Measurements from ENCODE around the gene DICER1.

Gene DICER1

GRCh38 chr14:95193081-95193480, 35.8 kb upstream of the DICER1 start:
- in situ Hi-C loops (cut with HindIII; ENCODE audit: low pct_unique_long_range_greater_than_20kb, low sequenced_read_pairs) = no loop called here
- DNase-seq (ENCODE audit: low read depth in 1 of 2, low spot score in 1 of 2) = no peak
- no peak for TF ChIP-seq JUND (IDR thresholded peaks at IDR 0.05; ENCODE audit: low read depth)

- DNase-seq (ENCODE audit: low read depth in 1 of 2, low spot score in 1 of 2) = no peak
- in situ Hi-C loops (cut with HindIII; ENCODE audit: low pct_unique_long_range_greater_than_20kb, low sequenced_read_pairs) = no loop called here
- no peak for TF ChIP-seq JUND (IDR thresholded peaks at IDR 0.05; ENCODE audit: low read depth)
These were observed 35.0 kb upstream of the DICER1 start for GRCh38 chr14:95192311-95192710.

- in situ Hi-C loops (cut with HindIII; ENCODE audit: low pct_unique_long_range_greater_than_20kb, low sequenced_read_pairs) = no loop called here
- TF ChIP-seq JUND (IDR thresholded peaks at IDR 0.05; ENCODE audit: low read depth) = no peak
- DNase-seq (ENCODE audit: low read depth in 1 of 2, low spot score in 1 of 2) = no peak
These were observed 34.3 kb upstream of the DICER1 start for GRCh38 chr14:95191445-95192199.

GRCh38 chr14:95190857-95191256, 33.5 kb upstream of the DICER1 start:
- no peak for DNase-seq (ENCODE audit: low read depth in 1 of 2, low spot score in 1 of 2)
- TF ChIP-seq JUND (IDR thresholded peaks at IDR 0.05; ENCODE audit: low read depth) = no peak
- in situ Hi-C loops (cut with HindIII; ENCODE audit: low pct_unique_long_range_greater_than_20kb, low sequenced_read_pairs) = no loop called here

DNA sequence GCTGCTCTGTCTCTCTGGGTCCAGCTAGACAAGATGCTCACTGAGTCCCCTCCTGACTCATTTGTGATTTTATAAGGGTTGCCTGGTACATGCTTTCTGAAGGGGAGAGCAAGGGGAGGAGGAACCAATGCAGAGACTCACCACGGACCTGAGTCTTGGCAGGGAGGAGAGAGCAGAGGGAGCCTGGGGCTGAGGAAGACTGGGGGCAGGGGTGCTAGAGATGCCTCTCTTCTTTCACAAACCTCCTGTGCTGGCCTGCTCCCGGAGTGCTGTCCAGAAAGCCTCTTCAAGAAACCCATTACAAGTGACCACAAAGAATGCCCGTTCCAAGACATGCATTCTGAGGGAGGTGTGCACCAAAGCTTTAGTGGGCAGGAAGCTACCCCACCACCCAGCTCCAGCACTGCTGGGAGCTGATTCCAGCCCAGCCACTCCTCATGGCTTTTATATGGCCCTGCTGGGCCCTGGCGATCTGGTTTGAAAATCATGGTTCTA, 33.1 kb upstream of the DICER1 start:
- no peak for TF ChIP-seq JUND (IDR thresholded peaks at IDR 0.05; ENCODE audit: low read depth)
- DNase-seq (ENCODE audit: low read depth in 1 of 2, low spot score in 1 of 2) = no peak
- in situ Hi-C loops (cut with HindIII; ENCODE audit: low pct_unique_long_range_greater_than_20kb, low sequenced_read_pairs) = no loop called here

DNA sequence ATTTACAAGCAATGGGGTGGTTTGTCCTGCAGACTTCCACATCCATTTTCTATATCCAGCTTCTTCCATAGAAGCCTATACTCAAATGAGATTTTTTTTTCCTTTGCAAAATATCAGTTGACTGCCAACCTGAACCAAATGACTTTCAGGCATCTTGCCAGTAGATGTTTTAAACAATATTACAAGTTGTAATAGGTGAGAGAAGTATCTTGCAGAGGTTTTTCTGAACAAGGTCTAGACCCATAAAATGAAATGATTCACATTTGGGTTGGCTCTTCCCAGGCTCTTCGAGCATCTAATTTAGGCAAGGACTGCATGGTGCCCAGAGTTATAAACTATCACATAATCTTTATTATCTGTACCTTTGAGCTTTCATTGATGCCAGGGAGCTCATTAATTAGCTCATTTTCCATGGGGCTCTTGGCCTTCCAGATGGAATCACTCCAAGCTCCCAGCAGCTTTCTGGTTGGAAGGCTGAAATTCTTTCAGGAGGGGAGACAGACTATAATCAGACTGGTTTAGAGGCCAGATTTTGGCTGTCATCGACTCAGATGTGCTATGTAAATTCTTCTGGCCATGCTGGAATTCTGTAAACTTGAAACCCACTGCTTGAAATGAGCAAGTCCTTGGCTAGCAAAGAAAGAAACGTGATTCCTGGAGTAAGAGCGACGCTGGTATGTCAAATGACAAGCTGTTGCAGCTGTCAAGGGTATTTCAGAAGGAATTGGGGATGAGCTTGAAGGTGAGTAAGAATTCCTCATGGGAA, 32.2 kb upstream of the DICER1 start:
- no peak for DNase-seq (ENCODE audit: low read depth in 1 of 2, low spot score in 1 of 2)
- no peak for TF ChIP-seq JUND (IDR thresholded peaks at IDR 0.05; ENCODE audit: low read depth)
- in situ Hi-C loops (cut with HindIII; ENCODE audit: low pct_unique_long_range_greater_than_20kb, low sequenced_read_pairs) = no loop called here

GRCh38 chr14:95188380-95188779, 31.1 kb upstream of the DICER1 start:
- TF ChIP-seq JUND (IDR thresholded peaks at IDR 0.05; ENCODE audit: low read depth) = no peak
- no peak for DNase-seq (ENCODE audit: low read depth in 1 of 2, low spot score in 1 of 2)
- in situ Hi-C loops (cut with HindIII; ENCODE audit: low pct_unique_long_range_greater_than_20kb, low sequenced_read_pairs) = no loop called here

- no peak for DNase-seq (ENCODE audit: low read depth in 1 of 2, low spot score in 1 of 2)
- in situ Hi-C loops (cut with HindIII; ENCODE audit: low pct_unique_long_range_greater_than_20kb, low sequenced_read_pairs) = no loop called here
- no peak for TF ChIP-seq JUND (IDR thresholded peaks at IDR 0.05; ENCODE audit: low read depth)
These were observed 28.6 kb upstream of the DICER1 start for GRCh38 chr14:95185767-95186392.

DNA sequence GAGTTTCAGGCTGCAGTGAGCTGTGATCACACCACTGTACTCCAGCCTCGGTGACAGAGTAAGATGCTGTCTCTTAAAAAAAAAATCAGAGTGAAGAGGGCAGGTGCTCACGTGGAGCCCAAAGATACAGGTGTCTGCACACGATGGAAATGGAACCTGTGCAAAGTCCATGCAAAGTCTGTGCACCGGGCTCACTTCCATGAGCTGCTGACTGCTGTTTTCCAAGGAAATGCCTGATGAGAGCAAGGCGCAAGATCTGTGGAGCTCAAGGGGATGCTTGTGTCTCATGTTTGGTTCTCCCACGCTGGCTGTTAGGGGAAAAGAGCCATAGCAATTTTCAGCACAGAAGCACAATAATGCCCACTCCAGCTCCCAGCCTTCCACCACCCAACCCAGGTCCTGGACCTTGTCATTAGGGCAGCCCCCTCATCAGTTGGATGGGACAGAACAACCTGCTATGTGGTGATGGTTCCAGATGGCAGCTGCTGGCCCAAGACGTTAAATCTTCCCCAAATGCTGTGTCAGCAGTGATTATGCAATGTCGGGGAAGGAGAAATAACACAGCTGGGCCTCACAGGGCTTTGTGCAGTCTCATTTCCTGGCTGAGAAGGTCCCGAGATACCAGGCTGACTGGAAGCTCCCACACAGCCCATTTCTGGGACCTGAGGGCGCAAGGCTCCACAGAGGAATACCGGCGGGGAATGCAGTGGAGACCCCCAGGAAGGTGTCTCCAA, 27.9 kb upstream of the DICER1 start:
- DNase-seq (ENCODE audit: low read depth in 1 of 2, low spot score in 1 of 2) = no peak
- in situ Hi-C loops (cut with HindIII; ENCODE audit: low pct_unique_long_range_greater_than_20kb, low sequenced_read_pairs) = no loop called here
- no peak for TF ChIP-seq JUND (IDR thresholded peaks at IDR 0.05; ENCODE audit: low read depth)

DNA sequence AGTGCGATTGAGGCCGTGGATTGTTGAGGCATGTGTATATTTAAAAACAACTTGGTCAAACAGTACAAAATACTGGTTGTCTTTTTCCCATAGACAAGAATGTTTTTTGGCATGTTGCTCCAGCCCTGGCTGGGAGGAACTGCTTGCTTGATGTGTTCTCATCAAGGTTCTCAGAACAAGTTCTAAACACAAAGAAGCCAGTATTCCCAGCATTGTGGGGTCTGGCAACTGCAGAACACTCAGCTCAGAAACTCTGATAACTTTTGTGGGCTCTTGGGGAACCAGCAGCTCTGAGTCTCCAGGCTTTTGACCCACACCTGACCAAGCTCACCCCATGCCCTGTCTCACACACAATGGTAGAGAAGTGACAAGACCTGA, 27.1 kb upstream of the DICER1 start:
- TF ChIP-seq JUND (IDR thresholded peaks at IDR 0.05; ENCODE audit: low read depth) = no peak
- in situ Hi-C loops (cut with HindIII; ENCODE audit: low pct_unique_long_range_greater_than_20kb, low sequenced_read_pairs) = no loop called here
- DNase-seq (ENCODE audit: low read depth in 1 of 2, low spot score in 1 of 2) = no peak

GRCh38 chr14:95183532-95184412, 26.4 kb upstream of the DICER1 start:
- no peak for TF ChIP-seq JUND (IDR thresholded peaks at IDR 0.05; ENCODE audit: low read depth)
- in situ Hi-C loops (cut with HindIII; ENCODE audit: low pct_unique_long_range_greater_than_20kb, low sequenced_read_pairs) = no loop called here
- DNase-seq (ENCODE audit: low read depth in 1 of 2, low spot score in 1 of 2) = no peak

Measured in T47D (cell line).